Nephron progenitor cell (in vitro differentiated cells): ENCODE measurements around the gene SEBOX.

Experiments used
- DNase-seq: peaks from one replicate; pipeline ENCODE4 v3.0.0; 2021
- H3K27ac Mint-ChIP-seq: 2 replicates; pipeline ENCODE4 v1.8.0; 2021; ENCODE audit warnings: mild to moderate bottlenecking, moderate library complexity, mixed read lengths
- H3K27me3 Mint-ChIP-seq: 2 replicates; pipeline ENCODE4 v1.8.0; 2021; ENCODE audit warnings: mild to moderate bottlenecking, low read depth, mixed read lengths; ENCODE audit not compliant: poor library complexity
- H3K36me3 Mint-ChIP-seq: 2 replicates; pipeline ENCODE4 v1.8.0; 2021; ENCODE audit warnings: low read depth, mixed read lengths
- H3K4me1 Mint-ChIP-seq: 2 replicates; pipeline ENCODE4 v1.8.0; 2021; ENCODE audit warnings: mixed read lengths
- H3K4me3 Mint-ChIP-seq: 2 replicates; pipeline ENCODE4 v1.8.0; 2021; ENCODE audit warnings: mild to moderate bottlenecking, moderate library complexity, mixed read lengths
- H3K9me3 Mint-ChIP-seq: 2 replicates; pipeline ENCODE4 v1.8.0; 2021; ENCODE audit warnings: mild to moderate bottlenecking, moderate library complexity, mixed read lengths
- CTCF ChIP-seq: fragments of 200-600 bp; sonication (generic); IDR thresholded peaks from 2 replicates; pipeline ENCODE4 v1.5.0; 2021; ENCODE audit warnings: antibody characterized with exemption

SEBOX gene

GRCh38 chr17:28406473-28406814, 41.4 kb upstream of the SEBOX start:
- Mint-ChIP-seq H3K9me3 (no peaks in the 10 kb centered on the region), H3K27ac (no peak overlapping the region), H3K4me3 (peak overlapping the region; percentile 83), H3K27me3 (peaks cover 16% of the 10 kb centered on the region), H3K36me3 (peaks cover 17% of the 10 kb centered on the region), H3K4me1 (peaks cover 42% of the 10 kb centered on the region)
- no peak for DNase-seq
- no peak for TF ChIP-seq CTCF

GRCh38 chr17:28405632-28406472, 40.9 kb upstream of the SEBOX start, which contains the start of gene SLC46A1:
TSS of gene SLC46A1 (minus strand) at chr17:28406212. CDS start at chr17:28406114, 98 bp downstream.
- H3K9me3 Mint-ChIP-seq = no peaks in the 10 kb centered on the region
- H3K27ac Mint-ChIP-seq = no peak within 1 kb of the TSS
- peak within 1 kb of the TSS; percentile 84 for H3K4me3 Mint-ChIP-seq
- TF ChIP-seq CTCF = no peak
- H3K36me3 Mint-ChIP-seq = peaks cover 17% of the 10 kb centered on the region
- peaks cover 12% of the 10 kb centered on the region for H3K27me3 Mint-ChIP-seq
- DNase-seq = peak; percentile 76
- H3K4me1 Mint-ChIP-seq = peaks cover 42% of the 10 kb centered on the region

- Mint-ChIP-seq H3K27ac (no peak overlapping the region), H3K9me3 (no peaks in the 10 kb centered on the region), H3K36me3 (peaks cover 17% of the 10 kb centered on the region)
These were observed 40.0 kb upstream of the SEBOX start for GRCh38 chr17:28404812-28405570.

GRCh38 chr17:28404461-28404811, 39.4 kb upstream of the SEBOX start:
- no peaks in the 10 kb centered on the region for H3K9me3 Mint-ChIP-seq

More at GRCh38 chr17:28404812-28405570, 40.0 kb upstream of the SEBOX start:
- peak overlapping the region; percentile 84 for H3K4me3 Mint-ChIP-seq
- no peak for TF ChIP-seq CTCF
- peak; percentile 21 for DNase-seq
- peaks cover 42% of the 10 kb centered on the region for H3K4me1 Mint-ChIP-seq
- peaks cover 8% of the 10 kb centered on the region for H3K27me3 Mint-ChIP-seq

GRCh38 chr17:28404007-28404406, 39.0 kb upstream of the SEBOX start:
- Mint-ChIP-seq H3K36me3 (peaks cover 17% of the 10 kb centered on the region), H3K4me1 (peaks cover 47% of the 10 kb centered on the region), H3K27me3 (peaks cover 12% of the 10 kb centered on the region), H3K27ac (no peak overlapping the region), H3K9me3 (no peaks in the 10 kb centered on the region), H3K4me3 (peak overlapping the region; percentile 84)
- no peak for DNase-seq
- TF ChIP-seq CTCF = no peak

More at GRCh38 chr17:28404461-28404811, 39.4 kb upstream of the SEBOX start:
- Mint-ChIP-seq H3K4me3 (peak overlapping the region; percentile 84), H3K36me3 (peaks cover 17% of the 10 kb centered on the region), H3K4me1 (peaks cover 42% of the 10 kb centered on the region), H3K27me3 (peaks cover 9% of the 10 kb centered on the region), H3K27ac (no peak overlapping the region)
- no peak for TF ChIP-seq CTCF
- DNase-seq = no peak
